Right atrium auricular region (tissue), 2 donors: ENCODE results near the gene LRRC1. TPM values are rescaled to one million over a fixed set of nuclear protein-coding genes. Genes with fewer than 3 reads are reported as not detected.

ENCODE experiments used
- DNase-seq: peaks from one replicate; pipeline ENCODE4 v3.0.0-alpha.2; 2019; ENCODE audit warnings: low spot score
- H3K27ac ChIP-seq, 2 donors: fragments of 200-600 bp; sonication (generic); 1 replicate in 1 of 2; 2 replicates in 1 of 2; pipeline ENCODE4 v1.5.1; 2016 to 2019
- H3K27me3 ChIP-seq, 2 donors: fragments of 200-600 bp; sonication (generic); one replicate each; pipeline versions ENCODE4 v1.5.1 to v1.6.0; 2017 to 2019
- H3K36me3 ChIP-seq: fragments of 200-600 bp; sonication (generic); one replicate; pipeline ENCODE4 v1.5.1; 2016
- H3K4me1 ChIP-seq, 2 donors: fragments of 200-600 bp; sonication (generic); one replicate each; pipeline versions ENCODE4 v1.5.1 to v1.6.0; 2017 to 2019
- H3K4me3 ChIP-seq, 2 donors: fragments of 200-600 bp; sonication (generic); 1 replicate in 1 of 2; 2 replicates in 1 of 2; pipeline ENCODE4 v1.5.1; 2017 to 2019; ENCODE audit warnings: mild to moderate bottlenecking in 1 of 2, moderate library complexity in 1 of 2
- H3K9me3 ChIP-seq, 2 donors: fragments of 200-600 bp; sonication (generic); one replicate each; pipeline ENCODE4 v1.5.1; 2019
- CTCF ChIP-seq, 2 donors: fragments of 200-600 bp; sonication (generic); IDR thresholded peaks; one replicate each; pipeline ENCODE4 v1.5.1; 2019; ENCODE audit warnings: antibody characterized with exemption in 2 of 2
- total RNA-seq, 2 donors: library from RNA; depleted of rRNA; stranded (reverse); fragments of >200 nt; gene quantifications; one replicate each; pipeline ENCODE4 v1.1.0, GENCODE V29; 2016

The LRRC1 gene
- total RNA-seq, 2 donors from 2014 or later: 5.3 to 6.1 TPM

GRCh38 chr6:53840027-53840426 lies 45.2 kb downstream of the LRRC1 start:
- Histone ChIP-seq H3K27me3 (no peaks in the 10 kb centered on the region), H3K9me3 (peaks cover 0 to 6% of the 10 kb centered on the region in 2 donors), H3K36me3 (no peaks in the 10 kb centered on the region), H3K4me3 (no peak overlapping the region), H3K27ac (no peak overlapping the region), H3K4me1 (peaks cover 0 to 14% of the 10 kb centered on the region in 2 donors)
- TF ChIP-seq CTCF (IDR thresholded peaks at IDR 0.05): no peak
- DNase-seq: no peak

DNA sequence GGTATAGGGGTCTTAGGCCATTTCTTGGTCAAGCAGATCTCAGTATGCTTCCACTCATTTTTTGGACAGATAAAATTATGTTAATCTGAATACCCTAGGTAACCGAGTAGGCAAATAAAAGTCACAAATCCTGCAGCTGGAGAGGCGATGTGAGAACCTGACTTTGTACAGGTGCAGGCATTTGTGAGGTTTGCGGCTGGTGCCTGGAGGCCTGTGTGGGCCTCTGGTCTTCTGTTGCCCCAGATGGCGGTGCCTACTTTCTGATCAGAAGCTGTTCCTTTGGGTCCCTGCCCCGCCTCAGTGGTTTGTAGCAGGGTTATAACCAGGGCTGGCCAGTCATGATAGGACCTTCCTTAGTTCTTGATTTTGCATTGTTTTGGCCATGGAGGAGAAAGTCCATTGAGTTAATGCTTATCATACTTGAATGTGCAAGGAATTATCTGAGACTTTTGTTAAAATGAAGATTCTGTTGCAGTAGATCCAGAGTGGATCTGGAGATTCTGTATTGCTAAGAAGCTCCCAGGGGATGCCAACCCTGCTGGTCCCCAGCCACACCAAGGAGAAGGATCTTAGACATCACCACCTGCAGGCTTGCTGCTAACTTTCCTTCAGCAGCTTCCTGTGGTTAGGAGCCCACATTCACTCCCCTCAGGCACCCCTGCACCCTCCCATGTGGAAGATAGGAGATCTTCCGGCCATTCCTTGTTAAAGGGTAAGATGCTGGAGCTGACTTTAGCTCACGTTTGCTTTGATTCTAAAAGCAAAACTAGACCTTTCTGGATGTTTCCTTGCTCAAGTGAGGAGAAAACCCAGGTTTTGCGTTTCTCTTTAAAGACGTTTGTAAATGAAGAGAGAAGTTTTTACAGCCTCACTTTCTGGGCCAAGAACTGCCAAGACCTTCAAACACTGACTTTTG lies 50.7 kb downstream of the LRRC1 start:
- Histone ChIP-seq H3K27me3 (no peaks in the 10 kb centered on the region), H3K27ac (no peak overlapping the region), H3K4me3 (no peak overlapping the region), H3K9me3 (peaks cover 0 to under 1% of the 10 kb centered on the region in 2 donors), H3K4me1 (no peaks in the 10 kb centered on the region), H3K36me3 (no peaks in the 10 kb centered on the region)
- no peak for TF ChIP-seq CTCF (IDR thresholded peaks at IDR 0.05)
- no peak for DNase-seq

DNA sequence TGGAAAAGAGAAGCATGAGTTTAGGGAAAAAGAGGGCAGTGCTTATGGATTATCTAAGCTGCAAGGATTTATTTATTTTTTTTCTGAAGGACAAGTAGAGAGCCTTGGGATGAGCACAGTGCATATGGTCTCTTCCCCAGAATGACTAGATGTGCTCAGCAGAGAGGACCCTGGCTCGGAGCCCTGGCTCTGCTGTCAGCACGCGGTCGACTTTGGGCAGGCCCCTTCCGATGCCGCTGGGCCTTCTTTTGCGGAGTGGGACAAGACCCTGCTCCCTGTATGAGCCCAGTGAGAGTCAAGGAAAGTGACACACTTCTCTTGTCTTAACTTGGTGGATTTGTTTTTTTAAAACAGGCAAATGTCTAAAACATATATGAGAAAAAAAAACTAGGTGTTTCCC lies 51.4 kb downstream of the LRRC1 start:
- H3K27me3 ChIP-seq: no peaks in the 10 kb centered on the region
- H3K9me3 ChIP-seq: no peaks in the 10 kb centered on the region
- no peak for TF ChIP-seq CTCF (IDR thresholded peaks at IDR 0.05)
- no peaks in the 10 kb centered on the region for H3K36me3 ChIP-seq
- no peak overlapping the region for H3K4me3 ChIP-seq
- H3K27ac ChIP-seq: no peak overlapping the region
- DNase-seq: no peak
- H3K4me1 ChIP-seq: no peaks in the 10 kb centered on the region

- TF ChIP-seq CTCF (IDR thresholded peaks at IDR 0.05): no peak
Observed at GRCh38 chr6:53847796-53848314, 53.0 kb downstream of the LRRC1 start.

GRCh38 chr6:53850527-53850926 lies 55.7 kb downstream of the LRRC1 start:
- Histone ChIP-seq H3K36me3 (no peaks in the 10 kb centered on the region), H3K9me3 (no peaks in the 10 kb centered on the region), H3K27ac (no peak overlapping the region), H3K4me1 (peaks cover 0 to 9% of the 10 kb centered on the region in 2 donors), H3K4me3 (no peak overlapping the region), H3K27me3 (no peaks in the 10 kb centered on the region)
- DNase-seq: no peak
- no peak for TF ChIP-seq CTCF (IDR thresholded peaks at IDR 0.05)

More at GRCh38 chr6:53847796-53848314, 53.0 kb downstream of the LRRC1 start:
- no peak for DNase-seq
- no peak overlapping the region for H3K27ac ChIP-seq
- H3K4me1 ChIP-seq: no peaks in the 10 kb centered on the region
- H3K36me3 ChIP-seq: no peaks in the 10 kb centered on the region
- no peak overlapping the region for H3K4me3 ChIP-seq
- H3K27me3 ChIP-seq: no peaks in the 10 kb centered on the region
- no peaks in the 10 kb centered on the region for H3K9me3 ChIP-seq
